ENCODE data around the gene LYL1. TPM values are rescaled to one million over a fixed set of nuclear protein-coding genes. Genes with fewer than 3 reads are reported as not detected.
A peak's percentile ranks its signal among the peaks of the same experiment; 100 is the strongest.

LYL1 gene
- total and polyA plus RNA-seq, 2 of the 13 experiments (the other 11 are each of a cell fraction or from before 2014, with no cell fraction given) = 0.75 to 0.92 TPM

DNA sequence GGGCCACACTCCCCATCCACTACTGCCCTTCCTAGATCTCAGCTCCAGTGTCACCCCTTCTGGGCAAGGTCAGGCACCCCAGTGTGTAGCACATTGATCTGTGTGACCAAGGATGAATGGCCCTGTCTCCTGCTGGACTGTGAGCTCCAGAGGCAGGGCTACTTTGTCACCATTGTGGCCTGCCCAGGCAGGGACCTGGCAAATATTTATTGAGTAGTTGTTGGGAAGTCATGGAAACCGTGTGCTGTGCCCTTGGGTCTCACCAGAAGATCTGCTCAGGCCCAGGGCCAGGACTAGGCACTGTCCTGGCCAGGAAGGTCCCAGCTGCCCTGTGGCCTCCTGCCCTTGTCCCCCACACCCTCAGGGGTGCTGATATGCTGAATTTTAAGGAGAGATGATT, 25.9 kb upstream of the LYL1 start (continued):
- TF ChIP-seq, protein P1, sequence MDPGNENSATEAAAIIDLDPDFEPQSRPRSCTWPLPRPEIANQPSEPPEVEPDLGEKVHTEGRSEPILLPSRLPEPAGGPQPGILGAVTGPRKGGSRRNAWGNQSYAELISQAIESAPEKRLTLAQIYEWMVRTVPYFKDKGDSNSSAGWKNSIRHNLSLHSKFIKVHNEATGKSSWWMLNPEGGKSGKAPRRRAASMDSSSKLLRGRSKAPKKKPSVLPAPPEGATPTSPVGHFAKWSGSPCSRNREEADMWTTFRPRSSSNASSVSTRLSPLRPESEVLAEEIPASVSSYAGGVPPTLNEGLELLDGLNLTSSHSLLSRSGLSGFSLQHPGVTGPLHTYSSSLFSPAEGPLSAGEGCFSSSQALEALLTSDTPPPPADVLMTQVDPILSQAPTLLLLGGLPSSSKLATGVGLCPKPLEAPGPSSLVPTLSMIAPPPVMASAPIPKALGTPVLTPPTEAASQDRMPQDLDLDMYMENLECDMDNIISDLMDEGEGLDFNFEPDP (CRISPR knock-in tag; conservative IDR thresholded peaks at IDR 0.05) = 0 out of 2 replicates have a peak, but pooled peaks have one; percentile 85
- TF ChIP-seq RNF2 (conservative IDR thresholded peaks at IDR 0.05; ENCODE audit: low read depth) = no peak
- peak; percentile 78 for TF ChIP-seq IRF2 (CRISPR knock-in tag; IDR thresholded peaks at IDR 0.05)
- no peak for TF ChIP-seq RCOR2 (CRISPR knock-in tag; IDR thresholded peaks at IDR 0.05)
- TF ChIP-seq HBP1 (CRISPR knock-in tag; IDR thresholded peaks at IDR 0.05; ENCODE audit: low read depth) = peak; percentile 54; the same call in 1 of the 2 replicates
- no peak for TF ChIP-seq SALL2 (CRISPR knock-in tag; IDR thresholded peaks at IDR 0.05)
- no peak for TF ChIP-seq CAMTA2 (CRISPR knock-in tag; IDR thresholded peaks at IDR 0.05; ENCODE audit: borderline replicate concordance)
- 0 out of 2 replicates have a peak, but pooled peaks have one; percentile 20 for TF ChIP-seq CTCF (CRISPR knock-in tag; IDR thresholded peaks at IDR 0.05)
- TF ChIP-seq HDAC2 (CRISPR knock-in tag; IDR thresholded peaks at IDR 0.05) = peak; percentile 67; the same call in 1 of the 2 replicates
- no peak for TF ChIP-seq RNF219 (CRISPR knock-in tag; IDR thresholded peaks at IDR 0.05)
- TF ChIP-seq, protein P2, sequence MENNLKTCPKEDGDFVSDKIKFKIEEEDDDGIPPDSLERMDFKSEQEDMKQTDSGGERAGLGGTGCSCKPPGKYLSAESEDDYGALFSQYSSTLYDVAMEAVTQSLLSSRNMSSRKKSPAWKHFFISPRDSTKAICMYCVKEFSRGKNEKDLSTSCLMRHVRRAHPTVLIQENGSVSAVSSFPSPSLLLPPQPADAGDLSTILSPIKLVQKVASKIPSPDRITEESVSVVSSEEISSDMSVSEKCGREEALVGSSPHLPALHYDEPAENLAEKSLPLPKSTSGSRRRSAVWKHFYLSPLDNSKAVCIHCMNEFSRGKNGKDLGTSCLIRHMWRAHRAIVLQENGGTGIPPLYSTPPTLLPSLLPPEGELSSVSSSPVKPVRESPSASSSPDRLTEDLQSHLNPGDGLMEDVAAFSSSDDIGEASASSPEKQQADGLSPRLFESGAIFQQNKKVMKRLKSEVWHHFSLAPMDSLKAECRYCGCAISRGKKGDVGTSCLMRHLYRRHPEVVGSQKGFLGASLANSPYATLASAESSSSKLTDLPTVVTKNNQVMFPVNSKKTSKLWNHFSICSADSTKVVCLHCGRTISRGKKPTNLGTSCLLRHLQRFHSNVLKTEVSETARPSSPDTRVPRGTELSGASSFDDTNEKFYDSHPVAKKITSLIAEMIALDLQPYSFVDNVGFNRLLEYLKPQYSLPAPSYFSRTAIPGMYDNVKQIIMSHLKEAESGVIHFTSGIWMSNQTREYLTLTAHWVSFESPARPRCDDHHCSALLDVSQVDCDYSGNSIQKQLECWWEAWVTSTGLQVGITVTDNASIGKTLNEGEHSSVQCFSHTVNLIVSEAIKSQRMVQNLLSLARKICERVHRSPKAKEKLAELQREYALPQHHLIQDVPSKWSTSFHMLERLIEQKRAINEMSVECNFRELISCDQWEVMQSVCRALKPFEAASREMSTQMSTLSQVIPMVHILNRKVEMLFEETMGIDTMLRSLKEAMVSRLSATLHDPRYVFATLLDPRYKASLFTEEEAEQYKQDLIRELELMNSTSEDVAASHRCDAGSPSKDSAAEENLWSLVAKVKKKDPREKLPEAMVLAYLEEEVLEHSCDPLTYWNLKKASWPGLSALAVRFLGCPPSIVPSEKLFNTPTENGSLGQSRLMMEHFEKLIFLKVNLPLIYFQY (CRISPR knock-in tag; IDR thresholded peaks at IDR 0.05; ENCODE audit: borderline replicate concordance) = peak; percentile 62; the same call in 1 of the 2 replicates
- TF ChIP-seq MEIS2 (CRISPR knock-in tag; IDR thresholded peaks at IDR 0.05) = 0 out of 2 replicates have a peak, but pooled peaks have one; percentile 29
- no peak for TF ChIP-seq ZNF12 (CRISPR knock-in tag; IDR thresholded peaks at IDR 0.05)
- TF ChIP-seq IKZF5 (CRISPR knock-in tag; IDR thresholded peaks at IDR 0.05) = peak; percentile 63
- TF ChIP-seq ZNF644 (CRISPR knock-in tag; IDR thresholded peaks at IDR 0.05; ENCODE audit: low read depth) = peak; percentile 86
- TF ChIP-seq BCL3 (CRISPR knock-in tag; IDR thresholded peaks at IDR 0.05) = no peak
